ENCODE results near the gene STXBP1. TPM values are rescaled to one million over a fixed set of nuclear protein-coding genes. Genes with fewer than 3 reads are reported as not detected.

The STXBP1 gene
- total and polyA plus RNA-seq, 2 of the 8 experiments (the other 6 are each of a cell fraction or from before 2014, with no cell fraction given): 11.5 to 60.9 TPM

DNA sequence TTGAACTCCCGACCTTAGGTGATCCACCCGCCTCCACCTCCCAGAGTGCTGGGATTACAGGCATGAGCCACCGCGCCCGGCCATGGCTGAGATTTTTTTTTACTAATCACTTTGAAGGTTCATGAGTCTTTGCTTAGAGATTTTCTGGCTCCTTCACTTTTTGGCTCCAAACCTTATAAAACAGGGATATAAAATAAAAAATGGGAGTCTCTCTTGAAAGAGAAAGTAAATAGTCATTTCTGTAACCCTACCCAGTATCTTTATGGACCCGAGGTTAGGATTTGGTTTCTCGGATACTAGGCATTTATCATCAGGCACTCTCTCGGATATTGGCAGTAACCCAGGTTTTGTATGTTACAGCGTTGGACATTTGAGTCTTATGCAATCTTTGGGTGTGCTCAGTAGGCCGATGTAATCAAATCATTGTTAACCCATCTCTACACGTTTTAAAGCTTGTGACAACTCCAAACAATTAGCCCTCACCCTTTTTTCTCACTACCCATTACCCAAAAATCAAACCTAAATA, 25.3 kb downstream of the STXBP1 start:
- no peak overlapping the region for H2BK12ac ChIP-seq (ENCODE audit: low read depth, low read length)
- peaks cover 0 to 3% of the 10 kb centered on the region in 2 experiments; a peak in 1 of 4 replicates for H3K79me2 ChIP-seq (ENCODE audit: control insufficient read depth in 1 of 2, insufficient read depth in 2 of 2, low read length in 2 of 2)
- peaks cover 2% of the 10 kb centered on the region; the same call in 1 of the 2 replicates for H3K79me1 ChIP-seq (ENCODE audit: low read depth, low read length)
- H3K9me3 ChIP-seq (ENCODE audit: insufficient read depth in 2 of 2, low read depth in 1 of 2, low read length in 1 of 2): no peaks in the 10 kb centered on the region
- no peak overlapping the region for H3K9ac ChIP-seq (replicated peaks in 1 of 4; ENCODE audit: extremely low read depth in 1 of 4, low read depth in 3 of 4, low read length in 3 of 4)
- ChIA-PET CTCF (ENCODE audit: partially characterized antibody) (interaction anchor here (0.9 to 1.9 kb wide), 3 partner anchors 9 to 43 kb away, joined by 3 to 7 read pairs (median 4); no protein-coding TSS in a partner anchor), POLR2A (ENCODE audit: partially characterized antibody) (interaction anchor here (1.0 kb wide), 1 partner anchor 18 kb away, joined by 3 read pairs; no protein-coding TSS in a partner anchor)
- H3K36me3 ChIP-seq (ENCODE audit: control insufficient read depth in 2 of 4, insufficient read depth in 4 of 4, low read length in 3 of 4): no peaks in the 10 kb centered on the region
- no peak overlapping the region for H3K18ac ChIP-seq (ENCODE audit: extremely low read depth, low read length)
- no peak overlapping the region for H2BK15ac ChIP-seq (ENCODE audit: low read length)
- 88% methylated on average over 11 of the region's 11 CpGs; no CpG with 5 or more reads in 1 of the 2 experiments for WGBS, 2 experiments (ENCODE audit: extremely low coverage in 1 of 2, insufficient coverage in 1 of 2, insufficient read length in 1 of 2, insufficient replicate concordance in 2 of 2, low coverage in 1 of 2, low lambda C conversion rate in 2 of 2, missing lambda C conversion rate in 1 of 2)
- H3K27ac ChIP-seq (ENCODE audit: low read depth, low read length): no peak overlapping the region
- H4K5ac ChIP-seq (ENCODE audit: insufficient read length, low read depth, low read length): no peak overlapping the region
- H4K91ac ChIP-seq (replicated peaks; ENCODE audit: insufficient read length, low read length): no peak overlapping the region
- no peak overlapping the region for H3K4ac ChIP-seq (replicated peaks; ENCODE audit: insufficient read length, low read depth, low read length)
- peaks cover 4 to 8% (median 6%) of the 10 kb centered on the region in 4 experiments; a peak in 6 of 7 replicates for H3K4me1 ChIP-seq (replicated peaks in 1 of 4; ENCODE audit: control insufficient read depth in 3 of 4, insufficient read depth in 4 of 4, low read length in 3 of 4)
- no peak overlapping the region for H2AK5ac ChIP-seq (ENCODE audit: low read depth, low read length)
- H2BK20ac ChIP-seq (ENCODE audit: low read length): no peak overlapping the region
- no peak overlapping the region for H2BK120ac ChIP-seq (replicated peaks; ENCODE audit: low read depth, low read length)
- no peaks in the 10 kb centered on the region for H3K27me3 ChIP-seq (replicated peaks in 1 of 4; ENCODE audit: control insufficient read depth in 3 of 4, extremely low read depth in 1 of 4, insufficient read depth in 3 of 4, low read length in 3 of 4)
- no peak overlapping the region for H3K4me2 ChIP-seq (ENCODE audit: insufficient read depth in 1 of 2, low read depth in 2 of 2, low read length in 2 of 2)
- TF ChIP-seq CEBPB (IDR thresholded peaks at IDR 0.05; ENCODE audit: low read depth, low read length) (no peak), GABPA (IDR thresholded peaks at IDR 0.05; ENCODE audit: borderline replicate concordance, insufficient read depth, low read length) (no peak), SP2 (IDR thresholded peaks at IDR 0.05; ENCODE audit: low read length) (no peak), SP1 (IDR thresholded peaks at IDR 0.05; ENCODE audit: low read depth, low read length) (no peak), EGR1 (IDR thresholded peaks at IDR 0.05; ENCODE audit: borderline replicate concordance, low read depth, low read length) (no peak), SIRT6 (IDR thresholded peaks at IDR 0.05; ENCODE audit: low read length) (no peak), TEAD4 (IDR thresholded peaks at IDR 0.05; ENCODE audit: low read depth, low read length) (no peak), SAP30 (IDR thresholded peaks at IDR 0.05; ENCODE audit: insufficient read depth, insufficient replicate concordance, low read length) (no peak)
- H4K20me1 ChIP-seq (replicated peaks in 1 of 2; ENCODE audit: control insufficient read depth in 1 of 2, insufficient read depth in 2 of 2, low read length in 2 of 2): no peaks in the 10 kb centered on the region
- H2BK5ac ChIP-seq (ENCODE audit: low read depth, low read length): no peak overlapping the region
- FAIRE-seq (no peak), DNase-seq (ENCODE audit: low read depth in 1 of 2, low spot score in 2 of 2) (no peak)
- no peak overlapping the region for H3K4me3 ChIP-seq (ENCODE audit: extremely low read depth in 1 of 4, insufficient read depth in 2 of 4, low read depth in 3 of 4, low read length in 4 of 4)
- H2AFZ ChIP-seq (ENCODE audit: low read length): no peak overlapping the region
- H3K14ac ChIP-seq (ENCODE audit: insufficient read length): no peak overlapping the region
- no peak overlapping the region for H3K56ac ChIP-seq (replicated peaks; ENCODE audit: insufficient read length, low read depth, low read length)
- H3K23ac ChIP-seq (ENCODE audit: insufficient read length): no peak overlapping the region
- no peaks in the 10 kb centered on the region for H3K23me2 ChIP-seq (ENCODE audit: low read depth, low read length)
- H4K8ac ChIP-seq (ENCODE audit: extremely low read depth, insufficient read depth, low read length): no peak overlapping the region
